ENCODE data around the gene LHPP.

The LHPP gene

DNA sequence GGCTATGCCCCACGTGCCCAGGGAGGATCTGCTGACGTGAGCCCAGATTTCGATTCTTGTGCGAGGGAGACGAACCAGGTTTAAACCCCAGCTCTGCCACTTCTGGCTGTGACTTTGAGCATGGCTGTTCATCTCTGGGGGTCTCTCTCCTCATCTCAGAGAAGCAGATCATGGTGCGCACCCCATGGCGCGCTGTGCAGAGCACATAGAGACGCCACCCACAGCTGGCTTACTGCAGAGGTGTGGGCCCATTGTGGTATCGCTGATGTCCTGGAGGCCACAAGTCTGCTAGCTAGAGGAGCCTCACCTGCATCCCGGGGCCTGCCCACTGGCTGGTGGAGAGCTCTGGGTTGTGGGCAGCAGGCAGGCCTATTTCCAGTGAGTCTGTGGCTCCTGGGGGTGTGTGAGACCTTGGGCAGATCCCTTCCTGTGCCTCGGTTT, 140.5 kb downstream of the LHPP start:
- Histone ChIP-seq H3F3A (ENCODE audit: insufficient read depth, low read length) (no peaks in the 10 kb centered on the region), H3K9me3 (ENCODE audit: low read length) (no peaks in the 10 kb centered on the region), H2AFZ (ENCODE audit: low read length) (no peak overlapping the region), H3K4me1 (ENCODE audit: insufficient read depth, low read length, severe bottlenecking) (peaks cover 100% of the 10 kb centered on the region), H4K20me1 (ENCODE audit: insufficient read depth, low read length) (no peaks in the 10 kb centered on the region), H3K27me3 (ENCODE audit: insufficient read depth, low read length) (no peaks in the 10 kb centered on the region), H3K27ac (ENCODE audit: low read depth, low read length, poor library complexity, severe bottlenecking) (peak overlapping the region; percentile 97), H3K4me3 (ENCODE audit: low read depth, low read length, poor library complexity, severe bottlenecking) (no peak overlapping the region), H3K4me2 (ENCODE audit: low read length) (peak overlapping the region; percentile 37; the same call in 1 of the 2 replicates), H3K9me2 (ENCODE audit: low read depth, low read length) (no peaks in the 10 kb centered on the region), H3K36me3 (ENCODE audit: insufficient read depth, low read length) (no peaks in the 10 kb centered on the region), H3K79me2 (ENCODE audit: insufficient read depth, low read length) (no peaks in the 10 kb centered on the region), H3K9ac (ENCODE audit: low read length) (peak overlapping the region; percentile 59)
- TF ChIP-seq, protein P1, sequence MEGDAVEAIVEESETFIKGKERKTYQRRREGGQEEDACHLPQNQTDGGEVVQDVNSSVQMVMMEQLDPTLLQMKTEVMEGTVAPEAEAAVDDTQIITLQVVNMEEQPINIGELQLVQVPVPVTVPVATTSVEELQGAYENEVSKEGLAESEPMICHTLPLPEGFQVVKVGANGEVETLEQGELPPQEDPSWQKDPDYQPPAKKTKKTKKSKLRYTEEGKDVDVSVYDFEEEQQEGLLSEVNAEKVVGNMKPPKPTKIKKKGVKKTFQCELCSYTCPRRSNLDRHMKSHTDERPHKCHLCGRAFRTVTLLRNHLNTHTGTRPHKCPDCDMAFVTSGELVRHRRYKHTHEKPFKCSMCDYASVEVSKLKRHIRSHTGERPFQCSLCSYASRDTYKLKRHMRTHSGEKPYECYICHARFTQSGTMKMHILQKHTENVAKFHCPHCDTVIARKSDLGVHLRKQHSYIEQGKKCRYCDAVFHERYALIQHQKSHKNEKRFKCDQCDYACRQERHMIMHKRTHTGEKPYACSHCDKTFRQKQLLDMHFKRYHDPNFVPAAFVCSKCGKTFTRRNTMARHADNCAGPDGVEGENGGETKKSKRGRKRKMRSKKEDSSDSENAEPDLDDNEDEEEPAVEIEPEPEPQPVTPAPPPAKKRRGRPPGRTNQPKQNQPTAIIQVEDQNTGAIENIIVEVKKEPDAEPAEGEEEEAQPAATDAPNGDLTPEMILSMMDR (IDR thresholded peaks at IDR 0.05; ENCODE audit: low read length), result no peak
- no peak for TF ChIP-seq EZH2 (IDR thresholded peaks at IDR 0.05; ENCODE audit: borderline replicate concordance, low read length)

DNA sequence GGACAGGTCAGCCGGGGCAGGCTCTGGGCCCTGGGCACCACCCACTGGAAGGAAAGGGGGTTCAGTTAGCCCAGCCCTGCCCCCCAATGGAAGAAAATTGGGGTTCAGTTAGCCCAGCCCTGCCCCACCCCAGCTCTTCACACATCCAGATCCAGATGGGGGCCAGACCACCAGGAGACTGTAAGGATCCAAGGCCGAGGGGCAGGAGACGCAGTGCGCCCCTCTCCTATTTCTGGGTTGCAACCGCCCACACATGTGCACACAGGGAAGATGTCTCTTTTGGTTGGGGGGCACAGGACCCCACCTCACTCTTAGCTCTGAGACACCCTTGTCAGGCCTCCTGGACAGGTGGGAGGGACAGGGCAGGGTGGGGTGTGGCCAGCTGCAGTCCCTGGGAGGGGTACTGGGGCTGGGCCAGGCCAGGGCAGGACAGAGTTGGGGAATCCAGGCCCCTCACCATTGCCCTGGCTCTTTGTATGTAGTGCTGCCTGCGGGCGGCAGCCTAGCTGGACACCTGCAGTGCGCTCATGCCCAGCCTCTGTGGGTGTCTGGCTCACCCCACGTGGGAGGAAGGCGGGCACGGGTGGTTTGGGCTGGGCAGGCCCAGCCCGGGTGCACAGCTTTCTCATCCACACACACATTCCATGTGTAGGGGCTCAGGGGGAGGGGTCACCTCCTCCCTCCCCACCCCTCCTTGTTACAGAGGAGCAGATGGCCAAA, 141.2 kb downstream of the LHPP start:
- no peaks in the 10 kb centered on the region for H3F3A ChIP-seq (ENCODE audit: insufficient read depth, low read length)
- peak overlapping the region; percentile 59; the same call in 1 of the 2 replicates for H3K9ac ChIP-seq (ENCODE audit: low read length)
- no peak for TF ChIP-seq EZH2 (IDR thresholded peaks at IDR 0.05; ENCODE audit: borderline replicate concordance, low read length)
- TF ChIP-seq, protein P1 (IDR thresholded peaks at IDR 0.05; ENCODE audit: low read length), result no peak
- H3K79me2 ChIP-seq (ENCODE audit: insufficient read depth, low read length), result no peaks in the 10 kb centered on the region
- peak overlapping the region; percentile 97 for H3K27ac ChIP-seq (ENCODE audit: low read depth, low read length, poor library complexity, severe bottlenecking)
- no peak overlapping the region for H2AFZ ChIP-seq (ENCODE audit: low read length)
- no peaks in the 10 kb centered on the region for H3K9me2 ChIP-seq (ENCODE audit: low read depth, low read length)
- no peak overlapping the region for H3K4me3 ChIP-seq (ENCODE audit: low read depth, low read length, poor library complexity, severe bottlenecking)
- H3K36me3 ChIP-seq (ENCODE audit: insufficient read depth, low read length), result no peaks in the 10 kb centered on the region
- H3K27me3 ChIP-seq (ENCODE audit: insufficient read depth, low read length), result no peaks in the 10 kb centered on the region
- H3K4me2 ChIP-seq (ENCODE audit: low read length), result peak overlapping the region; percentile 37; the same call in 1 of the 2 replicates
- H3K9me3 ChIP-seq (ENCODE audit: low read length), result no peaks in the 10 kb centered on the region
- peaks cover 98% of the 10 kb centered on the region for H3K4me1 ChIP-seq (ENCODE audit: insufficient read depth, low read length, severe bottlenecking)
- no peaks in the 10 kb centered on the region for H4K20me1 ChIP-seq (ENCODE audit: insufficient read depth, low read length)

DNA sequence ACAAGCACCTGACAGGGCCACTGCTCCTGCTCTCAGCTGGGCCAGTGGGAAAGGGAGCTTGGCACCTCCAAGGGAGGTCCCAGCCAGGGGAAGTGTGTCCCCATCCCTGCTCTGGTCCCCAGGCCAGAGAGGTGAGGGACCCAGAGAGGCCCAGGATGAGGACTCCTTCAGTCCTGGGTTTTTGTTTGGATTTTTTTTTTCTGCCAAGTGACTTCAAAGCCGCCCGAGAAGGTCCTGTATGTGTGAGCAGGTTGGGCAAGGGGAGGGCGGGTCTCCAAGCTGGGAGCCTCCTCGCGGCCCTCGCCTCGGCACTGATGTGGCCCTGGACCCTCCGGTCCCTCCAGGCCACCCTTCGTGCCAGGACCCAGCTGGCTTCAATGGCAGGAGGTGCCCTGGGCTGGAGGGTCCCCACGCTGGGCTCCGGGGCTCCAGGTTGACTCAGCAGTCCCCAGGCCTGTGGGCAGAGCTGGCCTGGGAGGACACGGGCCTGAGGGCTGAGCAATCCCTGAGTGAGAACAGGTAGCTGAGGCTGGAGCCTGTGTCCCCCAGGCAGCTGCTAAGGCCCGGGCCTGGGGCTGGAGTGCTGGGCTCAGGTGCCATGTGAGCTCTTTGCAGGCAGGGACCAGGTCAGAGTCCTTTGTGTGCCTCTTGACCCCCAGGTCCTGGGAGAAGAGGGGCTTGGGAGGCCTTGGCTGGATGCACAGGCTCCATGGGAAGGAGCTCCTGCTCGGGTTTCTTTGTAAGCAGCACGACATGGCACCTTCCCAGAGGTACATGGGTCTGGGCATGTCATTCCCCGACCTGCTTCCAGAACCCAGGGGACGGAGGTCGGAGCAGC, 142.0 kb downstream of the LHPP start:
- peak overlapping the region; percentile 17; the same call in 1 of the 2 replicates for H3K4me2 ChIP-seq (ENCODE audit: low read length)
- no peaks in the 10 kb centered on the region for H3K79me2 ChIP-seq (ENCODE audit: insufficient read depth, low read length)
- no peaks in the 10 kb centered on the region for H3F3A ChIP-seq (ENCODE audit: insufficient read depth, low read length)
- no peaks in the 10 kb centered on the region for H3K9me3 ChIP-seq (ENCODE audit: low read length)
- no peaks in the 10 kb centered on the region for H4K20me1 ChIP-seq (ENCODE audit: insufficient read depth, low read length)
- no peaks in the 10 kb centered on the region for H3K27me3 ChIP-seq (ENCODE audit: insufficient read depth, low read length)
- H3K4me1 ChIP-seq (ENCODE audit: insufficient read depth, low read length, severe bottlenecking), result peaks cover 90% of the 10 kb centered on the region
- H2AFZ ChIP-seq (ENCODE audit: low read length), result no peak overlapping the region
- no peaks in the 10 kb centered on the region for H3K9me2 ChIP-seq (ENCODE audit: low read depth, low read length)
- no peaks in the 10 kb centered on the region for H3K36me3 ChIP-seq (ENCODE audit: insufficient read depth, low read length)
- H3K4me3 ChIP-seq (ENCODE audit: low read depth, low read length, poor library complexity, severe bottlenecking), result no peak overlapping the region
- H3K27ac ChIP-seq (ENCODE audit: low read depth, low read length, poor library complexity, severe bottlenecking), result peak overlapping the region; percentile 97
- peak overlapping the region; percentile 59; the same call in 1 of the 2 replicates for H3K9ac ChIP-seq (ENCODE audit: low read length)
- TF ChIP-seq, protein P1 (IDR thresholded peaks at IDR 0.05; ENCODE audit: low read length), result no peak
- no peak for TF ChIP-seq EZH2 (IDR thresholded peaks at IDR 0.05; ENCODE audit: borderline replicate concordance, low read length)
